HCT116 (cell line): Measurements from ENCODE around the gene UBAC2. TPM values are rescaled to one million over a fixed set of nuclear protein-coding genes. Genes with fewer than 3 reads are reported as not detected.

Experiments
- ATAC-seq: fragments of 200-7000 bp; cut with Tn5 transposase; 2 replicates; pipeline ENCODE4 v1.9.1; 2020; ENCODE audit warnings: mild to moderate bottlenecking, moderate library complexity
- BruUV-seq: library from RNA; stranded (reverse); fragments of 400-500 nt; replicated peaks from 2 replicates; lab custom pipeline; 2021; lab: Mats Ljungman, UMichigan
- CTCF ChIA-PET: fragments of 300-600 bp; sonication (Branson Sonifier 250); formaldehyde crosslinking; loops from one replicate; lab custom pipeline; 2021; ENCODE audit warnings: antibody characterized with exemption; lab: Charles Lee
- POLR2A ChIA-PET: fragments of 300-600, 350-600 bp; sonication (Branson Sonifier 250); formaldehyde crosslinking; loops from one replicate; lab custom pipeline; 2021; ENCODE audit warnings: antibody characterized with exemption; lab: Charles Lee
- RAD21 ChIA-PET, 2 experiments: fragments of 300-600 bp; sonication (Branson Sonifier 250); formaldehyde crosslinking; loops; one replicate each; lab custom pipeline; 2023; ENCODE audit warnings: low total read pairs in 2 of 2; ENCODE audit not compliant: uncharacterized antibody in 2 of 2, unreplicated experiment in 2 of 2, low non-redundant PET in 1 of 2; lab: Charles Lee
- DNase-seq: peaks from one replicate; pipeline ENCODE4 v3.0.0-alpha.2; 2010; ENCODE audit warnings: low read depth, low spot score
- H2AFZ ChIP-seq: fragments of 200-600 bp; shearing (Covaris generic), sonication (generic); 2 replicates; pipeline ENCODE4 v1.6.1; 2017; ENCODE audit warnings: low read depth, mixed run types, mixed read lengths, antibody characterized with exemption, low read length; ENCODE audit not compliant: poor library complexity, severe bottlenecking
- H3K27ac ChIP-seq: 2 replicates; pipeline ENCODE4 v1.5.1; 2012; ENCODE audit warnings: low read depth, low read length
- H3K27me3 ChIP-seq: fragments of 200-600 bp; sonication (generic); 2 replicates; pipeline ENCODE4 v1.6.1; 2016; ENCODE audit warnings: mixed run types, low read length, mixed read lengths; ENCODE audit not compliant: insufficient read depth
- H3K36me3 ChIP-seq, 2 experiments: fragments of 200-500 bp in 1 of 2; fragments of 200-600 bp in 1 of 2; sonication (Bioruptor generic) in 1 of 2; sonication (generic) in 1 of 2; 2 replicates each; pipeline versions ENCODE4 v1.5.1 to v1.6.1; 2014 to 2016; ENCODE audit warnings: low read length in 2 of 2, inconsistent platforms in 1 of 2, mixed read lengths in 1 of 2, mixed run types in 1 of 2; ENCODE audit not compliant: insufficient read depth in 2 of 2, control insufficient read depth in 1 of 2
- H3K4me1 ChIP-seq, 2 experiments: fragments of 200-600 bp in 1 of 2; sonication (generic) in 1 of 2; 2 replicates each; pipeline versions ENCODE4 v1.5.1 to v1.6.1; 2012 to 2017; ENCODE audit warnings: low read length in 2 of 2, inconsistent platforms in 1 of 2, mild to moderate bottlenecking in 1 of 2, mixed read lengths in 1 of 2, mixed run types in 1 of 2, moderate library complexity in 1 of 2; ENCODE audit not compliant: insufficient read depth in 2 of 2, control insufficient read depth in 1 of 2
- H3K4me2 ChIP-seq: fragments of 200-600 bp; sonication (generic); 2 replicates; pipeline ENCODE4 v1.6.1; 2017; ENCODE audit warnings: mixed run types, low read length, mixed read lengths
- H3K4me3 ChIP-seq, 2 experiments: fragments of 200-600 bp in 1 of 2; sonication (generic) in 1 of 2; replicated peaks in 1 of 2; 2 replicates each; pipeline ENCODE4 v1.5.1; 2011 to 2016; ENCODE audit warnings: low read length in 2 of 2, control low read depth in 1 of 2, low read depth in 1 of 2, mild to moderate bottlenecking in 1 of 2, mixed read lengths in 1 of 2, mixed run types in 1 of 2
- H3K79me2 ChIP-seq: fragments of 200-600 bp; sonication (generic); 2 replicates; pipeline ENCODE4 v1.6.1; 2017; ENCODE audit warnings: mild to moderate bottlenecking, mixed run types, low read length, moderate library complexity, mixed read lengths; ENCODE audit not compliant: insufficient read depth
- H3K9ac ChIP-seq: fragments of 200-600 bp; sonication (generic); 2 replicates; pipeline ENCODE4 v1.6.1; 2016; ENCODE audit warnings: low read length, mixed read lengths
- H3K9me2 ChIP-seq: fragments of 200-600 bp; sonication (generic), shearing (Covaris generic); 2 replicates; pipeline ENCODE4 v1.6.1; 2017; ENCODE audit warnings: mixed run types, mild to moderate bottlenecking, moderate library complexity; ENCODE audit not compliant: insufficient read depth
- H3K9me3 ChIP-seq, 2 experiments: fragments of 200-500 bp in 1 of 2; fragments of 200-600 bp in 1 of 2; sonication (Bioruptor generic) in 1 of 2; sonication (generic) in 1 of 2; 2 replicates each; pipeline ENCODE4 v1.6.1; 2014 to 2017; ENCODE audit warnings: low read length in 2 of 2, mixed read lengths in 2 of 2, inconsistent platforms in 1 of 2, low read depth in 1 of 2, mild to moderate bottlenecking in 1 of 2, mixed run types in 1 of 2, moderate library complexity in 1 of 2; ENCODE audit not compliant: control insufficient read depth in 1 of 2, insufficient read depth in 1 of 2
- H4K20me1 ChIP-seq: fragments of 200-600 bp; sonication (generic), shearing (Covaris generic); 2 replicates; pipeline ENCODE4 v1.6.1; 2017; ENCODE audit warnings: mixed run types, mild to moderate bottlenecking, moderate library complexity; ENCODE audit not compliant: insufficient read depth
- ATF3 ChIP-seq: IDR thresholded peaks from 2 replicates; pipeline ENCODE4 v1.6.1; 2012
- CBX3 ChIP-seq: IDR thresholded peaks from 2 replicates; pipeline ENCODE4 v1.6.1; 2012; ENCODE audit warnings: low read depth
- CEBPB ChIP-seq: IDR thresholded peaks from 2 replicates; pipeline ENCODE4 v1.6.1; 2012; ENCODE audit warnings: low read depth
- EGR1 ChIP-seq: IDR thresholded peaks from 2 replicates; pipeline ENCODE4 v1.6.1; 2012; ENCODE audit warnings: low read depth
- ELF1 ChIP-seq: IDR thresholded peaks from 2 replicates; pipeline ENCODE4 v1.6.1; 2012; ENCODE audit warnings: low read depth, borderline replicate concordance
- EZH2phosphoT487 ChIP-seq: fragments of 200-600 bp; IDR thresholded peaks from 2 replicates; pipeline ENCODE4 v1.6.1; 2018; ENCODE audit warnings: antibody characterized with exemption, borderline replicate concordance
- FOSL1 ChIP-seq: IDR thresholded peaks from 2 replicates; pipeline ENCODE4 v1.6.1; 2012; ENCODE audit warnings: low read depth
- JUND ChIP-seq: IDR thresholded peaks from 2 replicates; pipeline ENCODE4 v1.6.1; 2012
- POLR2AphosphoS5 ChIP-seq: IDR thresholded peaks from 2 replicates; pipeline ENCODE4 v1.6.1; 2011; ENCODE audit warnings: mild to moderate bottlenecking, low read depth, low read length, moderate library complexity
- RAD21 ChIP-seq: IDR thresholded peaks from 2 replicates; pipeline ENCODE4 v1.6.1; 2012; ENCODE audit warnings: low read depth, mild to moderate bottlenecking
- SIN3A ChIP-seq: IDR thresholded peaks from 2 replicates; pipeline ENCODE4 v1.6.1; 2012; ENCODE audit warnings: low read depth
- SP1 ChIP-seq: IDR thresholded peaks from 2 replicates; pipeline ENCODE4 v1.6.1; 2012; ENCODE audit warnings: low read depth
- SRF ChIP-seq: IDR thresholded peaks from 2 replicates; pipeline ENCODE4 v1.6.1; 2012; ENCODE audit warnings: low read depth
- TCF7L2 ChIP-seq: IDR thresholded peaks from 2 replicates; pipeline ENCODE4 v1.7.0; 2011; ENCODE audit warnings: borderline replicate concordance, inconsistent platforms; ENCODE audit not compliant: insufficient read depth, insufficient read length; ENCODE audit errors: extremely low read depth
- YY1 ChIP-seq: IDR thresholded peaks from 2 replicates; pipeline ENCODE4 v1.6.1; 2011; ENCODE audit warnings: low read length, low read depth, moderate library complexity, mild to moderate bottlenecking; ENCODE audit not compliant: insufficient replicate concordance; ENCODE audit errors: extremely low read depth
- ZBTB33 ChIP-seq: IDR thresholded peaks from 2 replicates; pipeline ENCODE4 v1.6.1; 2011; ENCODE audit warnings: mild to moderate bottlenecking, low read length, moderate library complexity; ENCODE audit not compliant: insufficient replicate concordance; ENCODE audit errors: extremely low read depth
- ZNF274 ChIP-seq: fragments of 200-500 bp; sonication (Bioruptor generic); IDR thresholded peaks from 2 replicates; pipeline ENCODE4 v1.6.1; 2014; ENCODE audit warnings: mild to moderate bottlenecking, low read depth, low read length, inconsistent platforms
- intact Hi-C: fragments of 100-400 bp; cut with micrococcal nuclease; formaldehyde crosslinking; loops from 2 replicates; pipeline ENCODE4 v1.10.0; 2022
- total RNA-seq: library from RNA; stranded (reverse); gene quantifications from one replicate; pipeline ENCODE4 v1.2.1, GENCODE V29; 2021; ENCODE audit not compliant: unreplicated experiment

UBAC2 gene
- total RNA-seq, 1 experiment from 2014 or later, result 67.4 TPM

GRCh38 chr13:99363391-99363790 is 162.7 kb downstream of the UBAC2 start:
- H3K4me3 ChIP-seq, result no peak overlapping the region
- TF ChIP-seq SP1 (no peak), SIN3A (no peak), EZH2phosphoT487 (no peak), ZBTB33 (no peak)
- H3K27ac ChIP-seq, result no peak overlapping the region
- no peaks in the 10 kb centered on the region for H3K27me3 ChIP-seq
- no peaks in the 10 kb centered on the region for H3K79me2 ChIP-seq
- ChIA-PET POLR2A (no interaction called here), RAD21 (no interaction called here), CTCF (no interaction called here)
- H2AFZ ChIP-seq, result no peak overlapping the region
- H3K4me2 ChIP-seq, result no peak overlapping the region
- ATAC-seq, result no peak
- DNase-seq, result no peak
- intact Hi-C loops, result no loop called here
- H3K9ac ChIP-seq, result no peak overlapping the region
- H4K20me1 ChIP-seq, result 0 out of 2 replicates have a peak, but pooled peaks cover 3% of the 10 kb centered on the region
- H3K9me3 ChIP-seq, result no peaks in the 10 kb centered on the region
- no peaks in the 10 kb centered on the region for H3K9me2 ChIP-seq
- BruUV-seq, result no TSS peak
- no peaks in the 10 kb centered on the region for H3K4me1 ChIP-seq
- peaks cover 2 to 7% of the 10 kb centered on the region in 2 experiments; a peak in 1 of 4 replicates for H3K36me3 ChIP-seq

- H3K4me1 ChIP-seq, result no peaks in the 10 kb centered on the region
- no peak overlapping the region for H3K4me2 ChIP-seq
- H3K4me3 ChIP-seq, result no peak overlapping the region
- H3K9me3 ChIP-seq, result no peaks in the 10 kb centered on the region
- intact Hi-C loops, result no loop called here
- 0 out of 2 replicates have a peak, but pooled peaks cover 3% of the 10 kb centered on the region for H4K20me1 ChIP-seq
- no peaks in the 10 kb centered on the region for H3K27me3 ChIP-seq
- no peaks in the 10 kb centered on the region for H3K9me2 ChIP-seq
- ATAC-seq, result no peak
- RAD21 ChIA-PET, result no interaction called here
- H3K27ac ChIP-seq, result no peak overlapping the region
- no peak for DNase-seq
- POLR2A ChIA-PET, result no interaction called here
- peaks cover 2 to 7% of the 10 kb centered on the region in 2 experiments; a peak in 1 of 4 replicates for H3K36me3 ChIP-seq
- CTCF ChIA-PET, result no interaction called here
- no TSS peak for BruUV-seq
- H3K9ac ChIP-seq, result no peak overlapping the region
- H3K79me2 ChIP-seq, result no peaks in the 10 kb centered on the region
- H2AFZ ChIP-seq, result no peak overlapping the region
- TF ChIP-seq CBX3 (no peak), JUND (no peak), EGR1 (no peak), SRF (no peak), POLR2AphosphoS5 (no peak), ATF3 (no peak), SIN3A (no peak), RAD21 (no peak), FOSL1 (no peak), ZBTB33 (no peak), EZH2phosphoT487 (no peak), CEBPB (no peak), YY1 (no peak), SP1 (no peak), ZNF274 (no peak), TCF7L2 (no peak), ELF1 (no peak)
Measured at GRCh38 chr13:99363949-99364348, 163.3 kb downstream of the UBAC2 start.
